Measurements from ENCODE around the gene RTL5. TPM values are rescaled to one million over a fixed set of nuclear protein-coding genes. Genes with fewer than 3 reads are reported as not detected.

RTL5 gene
- total and polyA plus RNA-seq, 2 experiments from 2014 or later, result 0.31 to 0.94 TPM

GRCh38 chrX:72120837-72121236 lies 10.9 kb downstream of the RTL5 start (continued):
- TF ChIP-seq CTCF (conservative IDR thresholded peaks at IDR 0.05; ENCODE audit: low read depth in 2 of 2), result no peak
- TF ChIP-seq ZNF114 (CRISPR knock-in tag; IDR thresholded peaks at IDR 0.05), result no peak
- no peak for TF ChIP-seq EZH2 (IDR thresholded peaks at IDR 0.05; ENCODE audit: low read depth, unreplicated experiment)
- TF ChIP-seq POLR2AphosphoS5 (IDR thresholded peaks at IDR 0.05; ENCODE audit: low read depth), result no peak
- no peak for TF ChIP-seq REST (IDR thresholded peaks at IDR 0.05; ENCODE audit: unreplicated experiment)
- no peak for TF ChIP-seq STAT1 (IDR thresholded peaks at IDR 0.05; ENCODE audit: unreplicated experiment)

- DNase-seq (ENCODE audit: low spot score) (no peak), ATAC-seq (no peak)
- TF ChIP-seq STAT1 (IDR thresholded peaks at IDR 0.05; ENCODE audit: unreplicated experiment), result no peak
- TF ChIP-seq EZH2 (IDR thresholded peaks at IDR 0.05; ENCODE audit: low read depth, unreplicated experiment), result no peak
- no peaks in the 10 kb centered on the region for H3K36me3 ChIP-seq (ENCODE audit: insufficient read depth)
- Mint-ChIP-seq H3K4me1 (peaks cover 24% of the 10 kb centered on the region), H3K27me3 (ENCODE audit: insufficient read depth, low read depth, poor library complexity) (peaks cover 2% of the 10 kb centered on the region), H3K27ac (no peak overlapping the region), H3K36me3 (ENCODE audit: low read depth) (no peaks in the 10 kb centered on the region), H3K4me3 (no peak overlapping the region), H3K9me3 (no peaks in the 10 kb centered on the region; the same call in 2 of the 3 replicates)
- no peaks in the 10 kb centered on the region for H3K27me3 ChIP-seq (ENCODE audit: insufficient read depth)
- no peak overlapping the region for H2AFZ ChIP-seq
- no peaks in the 10 kb centered on the region for H4K20me1 ChIP-seq (replicated peaks; ENCODE audit: insufficient read depth)
- no peaks in the 10 kb centered on the region for H3K4me1 ChIP-seq (ENCODE audit: insufficient read depth)
- no peak overlapping the region for H3K4me3 ChIP-seq
- H3K27ac ChIP-seq (ENCODE audit: low read depth), result no peak overlapping the region
- no peaks in the 10 kb centered on the region for H3K9me2 ChIP-seq (ENCODE audit: insufficient read depth)
- H3F3A ChIP-seq (replicated peaks; ENCODE audit: low read depth), result no peaks in the 10 kb centered on the region
- no peak overlapping the region for H3K4me2 ChIP-seq
- H3K79me2 ChIP-seq (replicated peaks; ENCODE audit: insufficient read depth), result no peaks in the 10 kb centered on the region
These were observed 14.0 kb downstream of the RTL5 start for GRCh38 chrX:72117636-72118210.

GRCh38 chrX:72115380-72115779 lies 16.3 kb downstream of the RTL5 start:
- no peaks in the 10 kb centered on the region for H3K9me3 Mint-ChIP-seq
- no peaks in the 10 kb centered on the region for H3K9me2 ChIP-seq (ENCODE audit: insufficient read depth)
- H3K4me3 ChIP-seq, result no peak overlapping the region
- no peak overlapping the region for H3K27ac Mint-ChIP-seq
- H3K79me2 ChIP-seq (replicated peaks; ENCODE audit: insufficient read depth), result no peaks in the 10 kb centered on the region
- no peaks in the 10 kb centered on the region for H3K36me3 Mint-ChIP-seq (ENCODE audit: low read depth)
- no peak for ATAC-seq
- H3K27me3 Mint-ChIP-seq (ENCODE audit: insufficient read depth, low read depth, poor library complexity), result peaks cover 2% of the 10 kb centered on the region
- no peaks in the 10 kb centered on the region for H3K27me3 ChIP-seq (ENCODE audit: insufficient read depth)
- H3K4me2 ChIP-seq, result no peak overlapping the region
- no peaks in the 10 kb centered on the region for H3K4me1 ChIP-seq (ENCODE audit: insufficient read depth)
- peaks cover 21% of the 10 kb centered on the region for H3K4me1 Mint-ChIP-seq
- H3K4me3 Mint-ChIP-seq, result no peak overlapping the region
- no peak overlapping the region for H2AFZ ChIP-seq
- H3F3A ChIP-seq (replicated peaks; ENCODE audit: low read depth), result no peaks in the 10 kb centered on the region
- H4K20me1 ChIP-seq (replicated peaks; ENCODE audit: insufficient read depth), result no peaks in the 10 kb centered on the region
- H3K36me3 ChIP-seq (ENCODE audit: insufficient read depth), result no peaks in the 10 kb centered on the region
- no peak for DNase-seq (ENCODE audit: low spot score)
- no peak overlapping the region for H3K27ac ChIP-seq (ENCODE audit: low read depth)
- TF ChIP-seq EZH2phosphoT487 (IDR thresholded peaks at IDR 0.05; ENCODE audit: unreplicated experiment) (no peak), STAT1 (IDR thresholded peaks at IDR 0.05; ENCODE audit: unreplicated experiment) (no peak), EZH2 (IDR thresholded peaks at IDR 0.05; ENCODE audit: low read depth, unreplicated experiment) (no peak), ZNF462 (CRISPR knock-in tag; IDR thresholded peaks at IDR 0.05) (no peak)

All from GM23338 (cell line).